Measurements from ENCODE around the gene REEP6.
A peak's percentile ranks its signal among the peaks of the same experiment; 100 is the strongest.

Gene REEP6

DNA sequence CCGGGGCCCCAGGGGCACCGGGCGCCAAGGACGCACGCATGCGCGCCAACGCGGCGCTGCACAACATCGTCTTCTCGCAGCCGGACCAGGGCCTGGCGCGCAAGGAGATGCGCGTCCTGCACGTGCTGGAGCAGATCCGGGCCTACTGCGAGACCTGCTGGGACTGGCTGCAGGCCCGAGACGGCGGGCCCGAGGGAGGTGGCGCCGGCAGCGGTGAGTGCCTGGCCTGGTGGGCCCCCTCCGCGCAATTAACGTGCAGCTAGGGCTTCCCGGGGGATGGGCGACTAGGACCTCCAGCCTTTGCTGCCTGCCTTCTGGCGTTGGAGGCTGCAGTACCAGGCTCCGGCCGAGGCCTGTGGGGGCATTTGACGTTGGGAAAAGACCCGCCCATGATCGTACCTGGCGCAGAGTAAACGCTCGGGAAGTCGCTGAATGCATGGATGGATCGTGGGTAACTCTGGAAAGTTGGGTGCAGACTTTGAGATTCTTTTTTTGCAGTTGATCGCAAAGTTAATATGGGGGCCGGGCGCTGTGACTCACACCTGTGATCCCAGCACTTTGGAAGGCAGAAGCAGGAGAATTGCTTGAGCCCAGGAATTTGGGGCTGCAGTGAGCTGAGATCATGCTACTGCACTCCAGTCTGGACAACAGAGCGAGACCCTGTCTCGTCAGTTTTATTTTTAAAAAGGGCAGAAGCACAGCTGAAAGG lies 33.8 kb upstream of the REEP6 start:
- DNase-seq, result no peak

DNA sequence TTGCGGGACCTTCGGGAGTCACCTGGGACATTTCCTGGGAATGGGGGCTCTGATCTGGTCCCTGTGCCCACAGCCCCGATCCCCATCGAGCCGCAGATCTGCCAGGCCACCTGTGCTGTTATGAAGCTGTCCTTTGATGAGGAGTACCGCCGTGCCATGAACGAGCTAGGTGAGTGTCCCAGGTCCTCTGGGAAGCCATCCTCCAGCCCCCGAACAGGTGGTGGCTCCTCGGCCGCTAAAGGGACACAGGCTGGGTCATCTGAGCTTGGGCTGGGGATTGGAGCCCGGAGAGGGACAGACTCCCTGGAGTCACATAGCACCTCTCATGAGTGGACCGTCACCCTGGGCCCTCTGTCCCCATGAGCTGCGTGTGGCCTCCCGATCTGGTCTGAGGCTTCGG lies 33.1 kb upstream of the REEP6 start:
- no peak for DNase-seq

DNA sequence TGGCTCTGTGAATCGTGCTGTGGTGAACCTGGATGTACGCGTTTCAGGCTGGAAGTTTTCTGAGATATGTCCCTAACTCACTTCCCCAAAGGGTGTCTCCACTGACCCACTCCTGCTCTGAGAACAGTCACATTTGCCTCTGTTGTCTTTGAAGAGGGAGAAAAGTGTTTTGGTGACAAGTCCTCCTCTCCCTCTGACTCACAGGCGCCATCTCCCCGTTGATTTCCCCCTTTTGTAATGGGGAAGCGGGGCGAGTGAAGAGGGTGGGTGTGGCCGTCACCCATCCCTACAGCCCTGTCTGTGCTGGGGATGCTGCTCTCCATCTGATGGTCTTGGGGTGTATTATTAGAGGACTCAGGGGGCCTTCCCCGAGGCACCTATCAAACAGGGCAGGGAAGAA lies 31.5 kb upstream of the REEP6 start:
- no peak for DNase-seq

DNA sequence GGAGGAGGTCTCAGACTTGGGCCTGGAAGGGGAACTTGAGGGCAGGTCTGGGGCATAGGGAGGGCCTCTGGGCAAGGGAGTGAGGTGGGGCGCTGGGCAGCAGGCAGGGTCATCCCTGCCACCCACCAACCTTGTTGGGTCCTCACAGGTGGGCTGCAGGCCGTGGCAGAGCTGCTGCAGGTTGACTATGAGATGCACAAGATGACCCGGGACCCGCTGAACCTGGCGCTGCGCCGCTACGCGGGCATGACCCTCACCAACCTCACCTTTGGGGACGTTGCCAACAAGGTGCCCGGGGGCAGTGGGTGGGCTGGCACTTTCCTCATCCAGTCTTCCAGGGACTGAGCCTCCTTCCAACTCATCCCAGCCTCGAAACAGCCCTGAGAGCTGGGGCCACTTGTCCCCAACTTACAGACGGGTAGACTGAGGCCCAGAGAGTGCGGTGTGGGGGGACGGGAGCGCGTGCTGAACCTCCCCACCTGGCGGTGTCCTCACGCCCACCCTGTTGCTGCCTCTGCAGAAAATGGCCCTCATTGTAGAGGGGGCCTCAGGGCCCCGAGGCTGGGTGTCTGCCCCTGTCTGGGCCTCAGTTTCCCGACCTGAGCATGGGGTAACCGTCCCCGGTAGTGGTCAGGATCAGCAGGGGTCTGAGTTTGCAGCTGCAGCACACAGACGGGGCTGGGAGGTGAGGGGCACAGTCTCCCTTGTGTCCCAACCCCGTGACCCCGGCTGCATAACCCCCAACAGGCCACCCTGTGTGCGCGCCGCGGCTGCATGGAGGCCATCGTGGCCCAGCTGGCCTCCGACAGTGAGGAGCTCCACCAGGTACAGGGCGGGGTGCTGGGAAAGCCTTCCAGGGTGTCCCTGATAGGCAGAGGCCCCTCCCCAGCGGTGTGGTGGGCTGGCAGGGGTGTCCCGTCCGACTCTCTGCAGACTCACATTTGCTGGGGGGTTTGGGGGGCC lies 30.7 kb upstream of the REEP6 start:
- no peak for DNase-seq

DNA sequence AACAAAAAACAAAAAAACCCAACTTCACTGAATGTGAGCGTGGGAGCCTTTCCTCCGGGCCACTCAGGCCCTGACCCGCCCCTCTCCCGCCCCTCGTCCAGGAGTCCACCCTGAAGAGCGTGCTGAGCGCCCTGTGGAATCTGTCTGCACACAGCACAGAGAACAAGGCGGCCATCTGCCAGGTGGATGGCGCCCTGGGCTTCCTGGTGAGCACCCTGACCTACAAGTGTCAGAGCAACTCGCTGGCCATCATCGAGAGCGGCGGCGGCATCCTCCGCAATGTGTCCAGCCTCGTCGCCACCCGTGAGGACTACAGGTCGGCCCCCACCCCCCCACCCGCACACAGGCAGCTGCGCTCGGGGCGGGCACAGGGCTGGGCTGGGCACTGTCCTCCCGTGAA lies 29.1 kb upstream of the REEP6 start:
- DNase-seq, result no peak

DNA sequence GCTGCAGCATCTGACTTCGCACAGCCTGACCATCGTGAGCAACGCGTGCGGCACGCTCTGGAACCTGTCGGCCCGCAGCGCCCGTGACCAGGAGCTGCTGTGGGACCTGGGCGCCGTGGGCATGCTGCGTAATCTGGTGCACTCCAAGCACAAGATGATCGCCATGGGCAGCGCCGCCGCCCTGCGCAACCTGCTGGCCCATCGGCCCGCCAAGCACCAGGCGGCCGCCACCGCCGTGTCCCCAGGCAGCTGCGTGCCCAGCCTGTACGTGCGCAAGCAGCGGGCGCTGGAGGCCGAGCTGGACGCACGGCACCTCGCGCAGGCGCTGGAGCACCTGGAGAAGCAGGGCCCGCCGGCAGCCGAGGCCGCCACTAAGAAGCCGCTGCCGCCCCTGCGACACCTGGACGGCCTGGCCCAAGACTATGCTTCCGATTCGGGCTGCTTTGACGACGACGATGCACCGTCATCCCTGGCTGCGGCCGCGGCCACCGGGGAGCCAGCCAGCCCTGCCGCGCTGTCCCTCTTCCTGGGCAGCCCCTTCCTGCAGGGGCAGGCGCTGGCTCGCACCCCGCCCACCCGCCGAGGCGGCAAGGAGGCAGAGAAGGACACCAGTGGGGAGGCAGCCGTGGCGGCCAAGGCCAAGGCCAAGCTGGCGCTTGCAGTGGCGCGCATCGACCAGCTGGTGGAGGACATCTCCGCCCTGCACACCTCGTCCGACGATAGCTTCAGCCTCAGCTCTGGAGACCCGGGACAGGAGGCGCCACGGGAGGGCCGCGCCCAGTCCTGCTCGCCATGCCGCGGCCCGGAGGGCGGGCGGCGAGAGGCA lies 25.6 kb upstream of the REEP6 start:
- DNase-seq, result peak; percentile 40

DNA sequence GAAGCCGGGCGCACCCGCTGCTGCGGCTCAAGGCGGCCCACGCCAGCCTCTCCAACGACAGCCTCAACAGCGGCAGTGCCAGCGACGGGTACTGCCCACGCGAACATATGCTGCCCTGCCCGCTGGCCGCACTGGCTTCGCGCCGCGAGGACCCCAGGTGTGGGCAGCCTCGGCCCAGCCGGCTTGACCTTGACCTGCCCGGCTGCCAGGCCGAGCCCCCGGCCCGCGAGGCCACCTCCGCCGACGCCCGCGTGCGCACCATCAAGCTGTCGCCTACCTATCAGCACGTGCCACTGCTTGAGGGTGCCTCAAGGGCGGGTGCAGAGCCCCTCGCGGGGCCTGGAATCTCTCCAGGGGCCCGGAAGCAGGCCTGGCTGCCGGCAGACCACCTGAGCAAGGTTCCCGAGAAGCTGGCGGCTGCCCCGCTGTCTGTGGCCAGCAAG lies 24.9 kb upstream of the REEP6 start:
- no peak for DNase-seq

DNA sequence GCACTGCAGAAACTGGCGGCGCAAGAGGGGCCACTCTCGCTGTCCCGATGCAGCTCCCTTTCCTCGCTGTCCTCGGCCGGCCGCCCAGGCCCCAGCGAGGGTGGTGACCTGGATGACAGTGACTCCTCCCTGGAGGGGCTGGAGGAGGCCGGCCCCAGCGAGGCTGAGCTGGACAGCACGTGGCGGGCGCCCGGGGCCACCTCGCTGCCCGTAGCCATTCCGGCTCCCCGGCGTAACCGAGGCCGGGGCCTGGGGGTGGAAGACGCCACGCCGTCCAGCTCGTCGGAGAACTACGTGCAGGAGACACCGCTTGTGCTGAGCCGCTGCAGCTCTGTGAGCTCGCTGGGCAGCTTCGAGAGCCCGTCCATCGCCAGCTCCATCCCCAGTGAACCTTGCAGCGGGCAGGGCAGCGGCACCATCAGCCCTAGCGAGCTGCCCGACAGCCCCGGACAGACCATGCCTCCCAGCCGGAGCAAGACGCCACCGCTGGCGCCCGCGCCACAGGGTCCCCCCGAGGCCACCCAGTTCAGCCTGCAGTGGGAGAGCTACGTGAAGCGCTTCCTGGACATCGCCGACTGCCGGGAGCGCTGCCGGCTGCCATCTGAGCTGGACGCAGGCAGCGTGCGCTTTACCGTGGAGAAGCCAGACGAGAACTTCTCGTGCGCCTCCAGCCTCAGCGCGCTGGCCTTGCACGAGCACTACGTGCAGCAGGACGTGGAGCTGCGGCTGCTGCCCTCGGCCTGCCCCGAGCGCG lies 24.3 kb upstream of the REEP6 start:
- DNase-seq, result no peak

DNA sequence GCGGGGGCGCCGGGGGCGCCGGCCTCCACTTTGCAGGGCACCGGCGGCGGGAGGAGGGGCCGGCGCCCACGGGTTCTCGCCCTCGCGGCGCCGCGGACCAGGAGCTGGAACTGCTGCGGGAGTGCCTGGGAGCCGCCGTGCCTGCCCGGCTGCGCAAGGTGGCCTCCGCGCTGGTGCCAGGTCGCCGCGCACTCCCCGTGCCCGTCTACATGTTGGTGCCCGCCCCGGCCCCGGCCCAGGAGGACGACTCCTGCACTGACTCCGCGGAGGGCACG lies 23.8 kb upstream of the REEP6 start:
- no peak for DNase-seq

DNA sequence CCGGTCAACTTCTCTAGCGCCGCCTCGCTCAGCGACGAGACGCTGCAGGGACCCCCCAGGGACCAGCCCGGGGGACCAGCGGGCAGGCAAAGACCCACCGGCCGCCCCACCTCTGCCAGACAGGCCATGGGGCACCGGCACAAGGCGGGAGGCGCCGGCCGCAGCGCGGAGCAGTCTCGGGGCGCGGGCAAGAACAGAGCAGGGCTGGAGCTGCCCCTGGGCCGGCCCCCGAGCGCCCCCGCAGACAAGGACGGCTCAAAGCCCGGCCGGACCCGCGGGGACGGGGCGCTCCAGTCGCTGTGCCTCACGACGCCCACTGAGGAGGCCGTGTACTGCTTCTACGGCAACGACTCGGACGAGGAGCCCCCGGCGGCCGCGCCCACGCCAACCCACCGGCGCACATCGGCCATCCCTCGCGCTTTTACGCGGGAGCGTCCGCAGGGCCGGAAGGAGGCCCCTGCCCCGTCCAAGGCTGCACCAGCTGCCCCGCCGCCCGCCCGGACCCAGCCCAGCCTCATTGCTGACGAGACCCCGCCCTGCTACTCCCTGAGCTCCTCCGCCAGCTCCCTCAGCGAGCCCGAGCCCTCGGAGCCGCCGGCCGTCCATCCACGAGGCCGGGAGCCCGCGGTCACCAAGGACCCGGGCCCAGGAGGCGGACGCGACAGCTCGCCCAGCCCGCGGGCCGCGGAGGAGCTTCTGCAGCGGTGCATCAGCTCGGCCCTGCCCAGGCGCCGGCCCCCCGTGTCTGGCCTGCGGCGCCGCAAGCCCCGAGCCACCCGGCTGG lies 23.3 kb upstream of the REEP6 start:
- no peak for DNase-seq

DNA sequence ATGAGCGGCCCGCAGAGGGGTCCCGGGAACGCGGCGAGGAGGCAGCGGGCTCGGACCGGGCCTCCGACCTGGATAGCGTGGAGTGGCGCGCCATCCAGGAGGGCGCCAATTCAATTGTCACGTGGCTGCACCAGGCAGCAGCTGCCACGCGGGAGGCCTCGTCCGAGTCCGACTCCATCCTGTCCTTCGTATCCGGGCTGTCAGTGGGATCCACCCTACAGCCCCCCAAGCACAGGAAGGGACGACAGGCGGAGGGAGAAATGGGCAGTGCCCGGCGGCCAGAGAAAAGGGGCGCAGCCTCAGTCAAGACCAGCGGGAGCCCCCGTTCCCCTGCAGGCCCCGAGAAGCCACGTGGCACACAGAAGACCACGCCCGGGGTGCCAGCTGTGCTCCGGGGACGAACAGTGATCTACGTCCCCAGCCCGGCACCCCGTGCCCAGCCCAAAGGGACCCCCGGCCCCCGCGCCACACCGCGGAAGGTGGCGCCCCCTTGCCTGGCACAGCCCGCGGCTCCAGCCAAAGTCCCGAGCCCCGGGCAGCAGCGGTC lies 22.6 kb upstream of the REEP6 start:
- no peak for DNase-seq

DNA sequence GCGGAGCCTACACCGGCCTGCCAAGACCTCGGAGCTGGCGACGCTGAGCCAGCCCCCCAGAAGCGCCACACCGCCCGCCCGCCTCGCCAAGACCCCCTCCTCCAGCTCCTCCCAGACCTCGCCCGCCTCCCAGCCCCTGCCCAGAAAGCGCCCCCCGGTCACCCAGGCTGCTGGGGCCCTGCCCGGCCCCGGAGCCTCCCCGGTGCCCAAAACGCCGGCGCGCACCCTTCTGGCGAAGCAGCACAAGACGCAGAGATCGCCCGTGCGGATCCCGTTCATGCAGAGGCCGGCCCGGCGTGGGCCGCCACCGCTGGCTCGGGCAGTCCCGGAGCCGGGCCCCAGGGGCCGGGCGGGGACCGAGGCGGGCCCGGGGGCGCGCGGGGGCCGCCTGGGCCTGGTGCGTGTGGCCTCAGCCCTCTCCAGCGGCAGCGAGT lies 22.1 kb upstream of the REEP6 start:
- no peak for DNase-seq

DNA sequence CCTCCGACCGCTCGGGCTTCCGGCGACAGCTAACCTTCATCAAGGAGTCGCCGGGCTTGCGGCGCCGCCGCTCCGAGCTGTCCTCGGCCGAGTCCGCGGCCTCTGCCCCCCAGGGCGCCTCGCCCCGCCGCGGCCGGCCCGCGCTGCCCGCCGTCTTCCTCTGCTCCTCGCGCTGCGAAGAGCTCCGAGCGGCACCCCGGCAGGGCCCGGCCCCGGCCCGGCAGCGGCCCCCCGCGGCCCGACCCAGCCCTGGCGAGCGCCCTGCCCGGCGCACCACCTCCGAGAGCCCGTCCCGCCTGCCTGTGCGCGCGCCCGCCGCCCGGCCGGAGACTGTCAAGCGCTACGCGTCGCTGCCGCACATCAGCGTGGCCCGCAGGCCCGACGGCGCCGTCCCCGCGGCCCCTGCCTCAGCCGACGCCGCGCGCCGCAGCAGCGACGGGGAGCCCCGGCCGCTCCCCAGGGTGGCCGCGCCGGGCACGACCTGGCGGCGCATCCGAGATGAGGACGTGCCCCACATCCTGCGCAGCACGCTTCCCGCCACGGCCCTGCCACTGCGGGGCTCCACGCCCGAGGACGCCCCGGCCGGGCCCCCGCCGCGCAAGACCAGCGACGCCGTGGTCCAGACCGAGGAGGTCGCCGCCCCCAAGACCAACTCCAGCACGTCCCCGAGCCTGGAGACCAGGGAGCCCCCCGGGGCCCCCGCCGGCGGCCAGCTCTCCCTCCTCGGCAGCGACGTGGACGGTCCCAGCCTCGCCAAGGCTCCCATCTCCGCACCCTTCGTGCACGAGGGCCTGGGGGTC lies 21.5 kb upstream of the REEP6 start:
- no peak for DNase-seq

DNA sequence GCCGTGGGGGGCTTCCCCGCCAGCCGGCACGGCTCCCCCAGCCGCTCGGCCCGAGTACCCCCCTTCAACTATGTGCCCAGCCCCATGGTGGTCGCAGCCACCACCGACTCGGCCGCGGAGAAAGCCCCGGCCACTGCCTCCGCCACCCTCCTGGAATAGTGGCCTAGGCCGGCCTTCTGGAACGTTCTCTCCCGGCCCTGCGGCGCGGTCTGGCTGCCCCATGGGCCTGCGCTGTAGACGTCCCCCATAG lies 21.0 kb upstream of the REEP6 start:
- no peak for DNase-seq

DNA sequence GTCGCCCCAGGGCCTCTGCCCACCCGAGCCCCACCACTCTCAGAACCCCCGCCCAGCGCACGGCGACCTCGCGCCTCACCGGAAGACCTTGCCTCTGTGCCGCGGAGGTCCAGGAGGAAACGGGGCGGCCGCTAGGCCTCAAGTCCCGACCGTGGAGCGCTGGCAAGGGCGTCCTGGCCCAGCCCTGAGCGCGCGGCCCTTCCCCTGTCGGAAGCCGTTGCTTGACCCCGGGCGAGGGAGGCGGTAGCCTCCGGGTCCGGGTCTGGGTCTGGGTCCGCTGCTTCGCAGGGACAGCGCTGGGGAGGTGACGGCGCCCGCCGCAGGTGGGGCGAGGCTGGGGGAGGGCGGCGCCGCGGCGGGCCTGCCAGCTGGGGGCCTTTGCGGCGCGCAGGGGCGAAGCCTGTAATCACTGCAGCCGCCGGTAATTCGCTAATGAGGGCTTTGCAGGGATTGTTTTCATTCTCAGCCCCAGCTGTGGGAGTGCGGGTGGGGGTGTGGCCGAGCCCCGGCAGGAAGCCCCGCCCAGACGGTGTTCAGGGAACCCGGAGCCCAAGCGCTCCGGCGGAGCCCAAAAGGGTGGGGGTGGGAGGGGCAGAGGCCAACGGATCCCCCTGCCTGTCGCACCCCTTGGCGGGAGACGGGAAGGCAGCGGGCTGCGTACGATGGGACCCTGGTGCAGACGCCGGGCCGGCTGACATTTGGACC lies 20.5 kb upstream of the REEP6 start:
- peak; percentile 79 for DNase-seq

DNA sequence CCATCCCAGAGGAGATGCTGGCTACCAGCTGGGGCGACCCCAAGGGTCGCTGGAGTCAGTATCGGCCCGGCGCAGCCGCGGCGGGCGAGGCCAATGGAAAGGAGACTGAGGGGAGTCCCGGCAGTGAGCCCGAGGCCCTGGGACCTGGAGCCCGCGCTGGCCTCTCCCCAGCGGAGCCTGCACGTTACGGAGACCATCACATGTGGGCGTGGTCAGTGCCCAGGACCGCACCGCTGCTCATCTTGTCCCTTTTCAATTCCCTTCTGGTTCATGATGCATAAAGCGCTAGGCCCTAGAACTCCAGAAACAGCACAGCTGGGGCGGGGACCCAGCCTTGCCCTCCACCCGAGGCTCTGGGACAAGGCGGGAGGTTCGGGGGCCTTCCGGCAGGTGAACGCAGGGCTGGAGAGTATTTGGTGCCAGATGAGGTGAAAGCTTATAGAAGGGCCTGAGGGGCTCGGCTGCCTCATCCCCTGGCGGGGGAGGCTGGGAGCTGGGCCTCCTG lies 19.9 kb upstream of the REEP6 start:
- DNase-seq, result no peak

DNA sequence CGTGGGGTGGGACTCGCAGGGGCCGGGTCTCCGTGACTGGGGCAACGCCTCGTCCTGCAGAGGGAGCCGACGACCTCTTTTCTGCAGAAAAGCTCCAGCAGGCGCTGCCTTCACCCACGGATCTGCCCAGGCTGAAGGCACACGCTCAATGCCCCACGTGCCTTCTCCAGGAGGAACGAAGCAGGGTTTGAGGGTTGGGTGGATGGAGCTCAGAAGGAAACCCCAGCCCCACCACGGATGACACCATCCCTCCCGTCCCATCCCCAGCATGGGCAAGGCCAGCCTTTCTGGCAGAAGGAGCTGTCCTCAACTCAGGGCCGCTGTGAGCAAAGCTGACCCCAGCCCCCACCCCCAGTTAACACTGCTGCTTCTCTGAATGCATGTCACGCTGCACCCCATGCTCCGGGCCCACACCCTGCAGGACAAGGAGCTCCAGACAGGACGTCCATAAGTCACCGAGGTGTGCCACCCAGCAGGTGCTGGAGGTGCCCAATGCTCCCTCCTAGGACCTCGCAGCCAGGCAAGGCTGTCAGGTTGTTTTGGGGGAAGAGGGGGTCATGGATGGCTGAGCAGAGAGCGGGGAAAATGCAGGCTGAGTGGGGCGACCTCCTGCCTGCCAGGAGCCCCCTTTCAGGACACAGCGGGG lies 19.3 kb upstream of the REEP6 start:
- DNase-seq, result peak; percentile 40

DNA sequence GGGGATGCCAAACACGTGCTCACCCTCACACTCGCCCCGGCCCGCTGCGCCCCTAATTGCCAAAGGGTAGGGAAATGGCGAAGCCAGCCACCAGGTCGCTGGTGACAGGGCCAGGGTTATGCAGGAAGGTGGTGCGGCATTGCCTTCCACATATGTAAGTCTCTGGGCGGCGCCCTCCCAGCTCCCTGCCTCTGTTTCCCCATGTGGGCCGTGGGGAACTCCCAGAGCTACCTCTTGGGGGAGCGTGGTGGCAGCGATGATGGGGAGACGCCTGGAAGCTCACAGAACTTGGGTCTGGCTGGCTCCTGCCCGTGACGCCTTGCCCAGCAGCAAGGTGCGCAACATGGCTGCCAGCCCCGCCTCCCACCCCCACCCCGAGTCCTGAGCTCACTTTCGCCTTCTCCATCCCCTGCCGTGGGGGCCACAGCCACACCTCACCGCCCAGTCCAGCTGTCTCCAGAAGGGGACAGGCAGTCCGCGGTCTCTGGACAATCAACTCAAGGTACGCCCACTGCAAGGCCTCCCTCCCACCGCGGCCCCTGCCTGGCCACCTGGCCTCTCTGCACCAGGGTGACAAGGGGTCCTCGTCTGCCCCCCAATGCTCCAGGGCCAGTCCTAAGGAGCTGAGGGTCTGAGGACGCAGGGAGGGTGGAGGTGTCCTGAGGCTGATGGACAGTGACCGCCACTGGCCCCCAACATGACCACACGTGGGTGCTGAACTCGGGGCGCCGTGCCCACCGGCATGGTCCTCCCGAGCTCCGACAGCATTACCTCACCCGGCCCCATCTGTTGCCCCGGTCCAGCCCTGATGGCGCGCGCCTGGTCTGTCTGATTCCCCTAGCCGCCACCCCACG lies 18.5 kb upstream of the REEP6 start:
- DNase-seq, result no peak

All from CD4-positive, alpha-beta T cell treated with Interleukin-10 for 1 hour (primary cell).